Heart left ventricle (tissue), 16 donors: ENCODE data around the gene RPS6KA2. TPM values are rescaled to one million over a fixed set of nuclear protein-coding genes. Genes with fewer than 3 reads are reported as not detected.

Experiments used
- ATAC-seq, 4 donors: fragments of 200-7000 bp; cut with Tn5 transposase; one replicate each; pipeline ENCODE4 v1.9.1; 2020 to 2022; ENCODE audit warnings: moderate library complexity in 4 of 4, mild to moderate bottlenecking in 3 of 4, moderate number of reproducible peaks in 1 of 4
- DNase-seq, 5 donors: peaks; one replicate each; pipeline ENCODE4 v3.0.0-alpha.2; 2020
- H3K27ac ChIP-seq, 12 donors: fragments of 200-600 bp; sonication (generic) in 4 of 12; one replicate each; pipeline versions ENCODE4 v1.5.0 to v1.8.0; 2016 to 2022; ENCODE audit warnings: mild to moderate bottlenecking in 2 of 12
- H3K27me3 ChIP-seq, 9 donors: fragments of 200-600 bp; sonication (generic) in 2 of 9; one replicate each; pipeline versions ENCODE4 v1.5.1 to v1.8.0; 2016 to 2022; ENCODE audit warnings: mild to moderate bottlenecking in 3 of 9
- H3K36me3 ChIP-seq, 9 donors: fragments of 200-600 bp; sonication (generic) in 2 of 9; one replicate each; pipeline versions ENCODE4 v1.5.0 to v1.8.0; 2018 to 2022; ENCODE audit warnings: mild to moderate bottlenecking in 2 of 9
- H3K4me1 ChIP-seq, 12 donors: fragments of 200-600 bp; sonication (generic) in 4 of 12; one replicate each; pipeline versions ENCODE4 v1.5.0 to v1.8.0; 2016 to 2022; ENCODE audit warnings: mild to moderate bottlenecking in 3 of 12
- H3K4me3 ChIP-seq, 12 donors: fragments of 200-600 bp; sonication (generic) in 4 of 12; one replicate each; pipeline versions ENCODE4 v1.5.0 to v1.8.0; 2017 to 2022; ENCODE audit warnings: mild to moderate bottlenecking in 9 of 12, moderate library complexity in 4 of 12
- H3K9me3 ChIP-seq, 12 donors: fragments of 200-600 bp; sonication (generic) in 4 of 12; one replicate each; pipeline versions ENCODE4 v1.5.0 to v1.8.0; 2016 to 2022; ENCODE audit warnings: mild to moderate bottlenecking in 1 of 12
- CTCF ChIP-seq, 12 donors: fragments of 200-600 bp; sonication (generic) in 4 of 12; IDR thresholded peaks; one replicate each; pipeline versions ENCODE4 v1.5.0 to v1.8.0; 2018 to 2022; ENCODE audit warnings: antibody characterized with exemption in 12 of 12, mild to moderate bottlenecking in 5 of 12
- POLR2A ChIP-seq, 2 donors: fragments of 450-650 bp; IDR thresholded peaks; one replicate each; pipeline ENCODE4 v1.6.1; 2017; ENCODE audit warnings: antibody characterized with exemption in 2 of 2, mild to moderate bottlenecking in 2 of 2, moderate library complexity in 2 of 2
- WGBS, 4 donors: extraction: QIAGEN DNeasy Blood & Tissue Kit in 2 of 4; methylation state at CpG; one replicate each; pipeline versions ENCODE4 v1.1.5 to v1.1.7; 2013 to 2018; 5-methylcytosine and 5-hydroxymethylcytosine counted together
- intact Hi-C, 10 donors: fragments of 100-400 bp; cut with DNase I; formaldehyde crosslinking; loops; one replicate each; pipeline versions ENCODE4 v1.11.1 to v1.14.2; 2022
- polyA plus RNA-seq, 2 donors: library from polyadenylated mRNA; stranded (reverse); fragments of 200-250 nt; gene quantifications; one replicate each; pipeline ENCODE4 v1.2.3, GENCODE V29; 2013
- total RNA-seq, 9 donors: library from RNA; depleted of rRNA in 2 of 9; stranded (reverse); fragments of >200 nt in 2 of 9; fragmentation: NEBNext Ultra II Directional in 3 of 9; extraction: Animal tissue kit (Norgen Biotek cat#: 25700) in 3 of 9; gene quantifications; one replicate each; pipeline versions ENCODE4 v1.1.0 to v1.2.4, GENCODE V29; 2016 to 2023
- donor health status: ischemic (EF 13 %, LVEDD 7.1; RV severe dilation, severe dysfunction).
- donor health status: healthy with polysubstance abuse.
- donor health status: DM: no; HTN: yes; CAD: no.
- donor health status: DM: no; HTN: no; CAD: no.
- donor health status: ischemic (EF 25% LVEDD 6.9; RV normal size, moderate dysfunction).
- donor health status: ischemic (EF 25% LVEDD 5.7; RV mildly dilated, moderate dysfunction).
- donor health status: healthy.
- donor health status: DM: yes; HTN: yes; CAD: no.
- donor health status: ischemic (EF 35%, LVEDD 5.7; RV mildly dilated, moderate dysfunction).
- donor health status: nonischemic (EF 11% LVEDD 7.7; RV severe dilation, severe dysfunction).
- donor health status: DM: yes; HTN: yes; CAD: no.
- donor health status: PGD.
- donor health status: ischemic (EF 29% LVEDD 5.4; RV normal size, mild dysfunction).
- donor health status: nonischemic (EF 23%, LVEDD 6.1; RV moderate dilation, normal function).

RPS6KA2 gene
- total and polyA plus RNA-seq, 11 donors: 23.0 to 171 (median 91.6) TPM

DNA sequence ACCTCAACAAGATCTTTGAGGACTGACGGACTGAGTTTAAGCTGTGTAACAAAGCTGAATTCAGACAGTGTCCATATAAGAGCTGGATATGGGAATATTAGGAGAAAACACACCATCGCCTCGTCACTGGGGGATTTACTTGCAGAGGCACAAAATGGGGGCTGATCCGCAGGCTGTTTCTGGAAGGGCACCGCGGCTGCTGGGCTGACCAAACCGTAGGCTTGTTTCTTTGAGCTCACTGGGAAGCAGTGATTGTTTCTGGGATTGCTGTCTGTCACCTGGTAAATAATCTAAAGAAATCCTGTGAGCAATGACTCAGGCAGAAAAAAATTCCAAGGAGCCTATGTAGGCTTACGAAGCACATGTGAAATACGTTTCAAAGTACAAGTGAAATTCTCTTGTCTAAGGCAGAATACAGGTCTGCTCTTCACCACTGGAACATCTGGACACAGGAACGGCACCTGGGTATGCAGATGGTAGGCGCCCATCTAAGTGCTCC, 180.4 kb downstream of the RPS6KA2 start:
- WGBS, 4 donors: 91 to 97% (median 95%) methylated on average over 11 of the region's 11 CpGs
- H3K4me1 ChIP-seq: no peaks in the 10 kb centered on the region
- H3K4me3 ChIP-seq: no peak overlapping the region
- H3K27ac ChIP-seq: no peak overlapping the region
- ATAC-seq (no peak), DNase-seq (no peak)
- H3K27me3 ChIP-seq: no peaks in the 10 kb centered on the region
- no peak for TF ChIP-seq CTCF (IDR thresholded peaks at IDR 0.05)
- no peaks in the 10 kb centered on the region for H3K9me3 ChIP-seq
- peaks cover 0 to 75% (median 51%) of the 10 kb centered on the region in 9 donors for H3K36me3 ChIP-seq
- intact Hi-C loops: no loop called here

DNA sequence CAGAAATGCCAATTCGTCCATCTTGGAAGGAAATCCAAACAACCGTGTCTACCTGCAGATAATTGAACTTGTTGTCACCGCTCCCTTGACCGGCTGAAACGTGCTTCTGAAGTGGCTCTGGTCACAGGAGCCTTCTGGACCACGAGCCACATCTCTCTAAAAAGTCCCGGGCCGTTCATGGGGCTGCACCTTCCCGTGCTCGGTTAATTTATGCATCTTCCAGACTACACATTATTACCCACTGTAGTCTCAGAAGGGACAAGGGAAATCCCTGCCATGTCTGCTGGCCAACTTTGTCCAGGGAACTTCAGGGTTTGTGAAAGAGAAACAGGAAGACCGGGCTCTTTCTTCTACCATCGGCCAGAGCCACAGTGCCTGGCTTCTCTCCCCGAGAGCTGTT, 180.9 kb downstream of the RPS6KA2 start:
- 75 to 86% (median 82%) methylated on average over 8 to 13 of the region's 13 CpGs for WGBS, 4 donors
- H3K4me1 ChIP-seq: no peaks in the 10 kb centered on the region
- no peak for TF ChIP-seq CTCF (IDR thresholded peaks at IDR 0.05)
- no peak for TF ChIP-seq POLR2A (IDR thresholded peaks at IDR 0.05)
- intact Hi-C loops: no loop called here
- DNase-seq (no peak), ATAC-seq (no peak)
- no peaks in the 10 kb centered on the region for H3K9me3 ChIP-seq
- peaks cover 0 to 75% (median 51%) of the 10 kb centered on the region in 9 donors for H3K36me3 ChIP-seq
- H3K27me3 ChIP-seq: no peaks in the 10 kb centered on the region
- no peak overlapping the region for H3K4me3 ChIP-seq
- no peak overlapping the region for H3K27ac ChIP-seq

- WGBS, 4 donors: 93 to 95% (median 94%) methylated on average over 15 of the region's 15 CpGs
Measured at GRCh38 chr6:166444446-166444845, 182.6 kb downstream of the RPS6KA2 start.

GRCh38 chr6:166443166-166443565, 183.9 kb downstream of the RPS6KA2 start:
- ATAC-seq (no peak), DNase-seq (no peak)
- H3K36me3 ChIP-seq: peaks cover 0 to 65% (median 41%) of the 10 kb centered on the region in 9 donors

More at GRCh38 chr6:166444446-166444845, 182.6 kb downstream of the RPS6KA2 start:
- H3K9me3 ChIP-seq: no peaks in the 10 kb centered on the region
- H3K27ac ChIP-seq: no peak overlapping the region
- DNase-seq (no peak), ATAC-seq (no peak)
- H3K4me3 ChIP-seq: no peak overlapping the region
- H3K36me3 ChIP-seq: peaks cover 0 to 76% (median 52%) of the 10 kb centered on the region in 9 donors
- peaks cover 0 to 5% (median 0%) of the 10 kb centered on the region in 12 donors for H3K4me1 ChIP-seq
- no peaks in the 10 kb centered on the region for H3K27me3 ChIP-seq
- intact Hi-C loops: no loop called here
- TF ChIP-seq CTCF (IDR thresholded peaks at IDR 0.05): no peak
- no peak for TF ChIP-seq POLR2A (IDR thresholded peaks at IDR 0.05)

More at GRCh38 chr6:166443166-166443565, 183.9 kb downstream of the RPS6KA2 start:
- 89 to 91% (median 90%) methylated on average over 8 of the region's 8 CpGs for WGBS, 4 donors
- Histone ChIP-seq H3K4me1 (peaks cover 0 to 5% (median 0%) of the 10 kb centered on the region in 12 donors), H3K9me3 (no peaks in the 10 kb centered on the region), H3K27ac (no peak overlapping the region), H3K27me3 (no peaks in the 10 kb centered on the region), H3K4me3 (no peak overlapping the region)
- intact Hi-C loops: no loop called here
- TF ChIP-seq POLR2A (IDR thresholded peaks at IDR 0.05): no peak
- TF ChIP-seq CTCF (IDR thresholded peaks at IDR 0.05): no peak
